ENCODE results near the gene MTTP. TPM values are rescaled to one million over a fixed set of nuclear protein-coding genes. Genes with fewer than 3 reads are reported as not detected.

The MTTP gene
- total and polyA plus RNA-seq, 12 donors, result 0.23 to 5.9 (median 3.0) TPM

DNA sequence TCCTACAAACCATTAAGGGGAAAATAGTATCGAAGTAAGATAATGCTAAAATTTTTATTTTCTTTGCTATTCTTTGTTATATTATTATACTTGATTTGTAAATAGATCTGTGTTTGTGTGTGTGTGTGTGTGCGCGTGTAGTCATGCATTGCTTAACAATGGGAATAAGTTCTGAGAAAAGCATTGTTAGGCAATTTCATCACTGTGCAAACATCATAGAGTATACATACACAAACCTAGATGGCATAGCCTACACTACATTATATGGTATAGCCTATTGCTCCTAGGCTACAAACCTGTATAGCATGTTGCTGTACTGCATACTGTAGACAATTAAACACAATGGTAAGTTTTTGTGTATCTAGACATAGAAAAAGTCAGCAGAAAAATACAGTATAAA lies 17.1 kb downstream of the MTTP start:
- no peak for ATAC-seq
- TF ChIP-seq, protein P1, sequence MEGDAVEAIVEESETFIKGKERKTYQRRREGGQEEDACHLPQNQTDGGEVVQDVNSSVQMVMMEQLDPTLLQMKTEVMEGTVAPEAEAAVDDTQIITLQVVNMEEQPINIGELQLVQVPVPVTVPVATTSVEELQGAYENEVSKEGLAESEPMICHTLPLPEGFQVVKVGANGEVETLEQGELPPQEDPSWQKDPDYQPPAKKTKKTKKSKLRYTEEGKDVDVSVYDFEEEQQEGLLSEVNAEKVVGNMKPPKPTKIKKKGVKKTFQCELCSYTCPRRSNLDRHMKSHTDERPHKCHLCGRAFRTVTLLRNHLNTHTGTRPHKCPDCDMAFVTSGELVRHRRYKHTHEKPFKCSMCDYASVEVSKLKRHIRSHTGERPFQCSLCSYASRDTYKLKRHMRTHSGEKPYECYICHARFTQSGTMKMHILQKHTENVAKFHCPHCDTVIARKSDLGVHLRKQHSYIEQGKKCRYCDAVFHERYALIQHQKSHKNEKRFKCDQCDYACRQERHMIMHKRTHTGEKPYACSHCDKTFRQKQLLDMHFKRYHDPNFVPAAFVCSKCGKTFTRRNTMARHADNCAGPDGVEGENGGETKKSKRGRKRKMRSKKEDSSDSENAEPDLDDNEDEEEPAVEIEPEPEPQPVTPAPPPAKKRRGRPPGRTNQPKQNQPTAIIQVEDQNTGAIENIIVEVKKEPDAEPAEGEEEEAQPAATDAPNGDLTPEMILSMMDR (IDR thresholded peaks at IDR 0.05), result no peak
- Histone ChIP-seq H3K4me1 (peaks cover 0 to 12% (median 0%) of the 10 kb centered on the region in 9 donors), H3K9me3 (no peaks in the 10 kb centered on the region), H3K36me3 (no peaks in the 10 kb centered on the region), H3K27ac (no peak overlapping the region), H3K4me3 (no peak overlapping the region), H3K27me3 (no peaks in the 10 kb centered on the region)
- WGBS, 2 donors, result 88 to 92% methylated on average over 3 of the region's 3 CpGs
- DNase-seq, result no peak
- intact Hi-C loops (cut with DNase I), result no loop called here

DNA sequence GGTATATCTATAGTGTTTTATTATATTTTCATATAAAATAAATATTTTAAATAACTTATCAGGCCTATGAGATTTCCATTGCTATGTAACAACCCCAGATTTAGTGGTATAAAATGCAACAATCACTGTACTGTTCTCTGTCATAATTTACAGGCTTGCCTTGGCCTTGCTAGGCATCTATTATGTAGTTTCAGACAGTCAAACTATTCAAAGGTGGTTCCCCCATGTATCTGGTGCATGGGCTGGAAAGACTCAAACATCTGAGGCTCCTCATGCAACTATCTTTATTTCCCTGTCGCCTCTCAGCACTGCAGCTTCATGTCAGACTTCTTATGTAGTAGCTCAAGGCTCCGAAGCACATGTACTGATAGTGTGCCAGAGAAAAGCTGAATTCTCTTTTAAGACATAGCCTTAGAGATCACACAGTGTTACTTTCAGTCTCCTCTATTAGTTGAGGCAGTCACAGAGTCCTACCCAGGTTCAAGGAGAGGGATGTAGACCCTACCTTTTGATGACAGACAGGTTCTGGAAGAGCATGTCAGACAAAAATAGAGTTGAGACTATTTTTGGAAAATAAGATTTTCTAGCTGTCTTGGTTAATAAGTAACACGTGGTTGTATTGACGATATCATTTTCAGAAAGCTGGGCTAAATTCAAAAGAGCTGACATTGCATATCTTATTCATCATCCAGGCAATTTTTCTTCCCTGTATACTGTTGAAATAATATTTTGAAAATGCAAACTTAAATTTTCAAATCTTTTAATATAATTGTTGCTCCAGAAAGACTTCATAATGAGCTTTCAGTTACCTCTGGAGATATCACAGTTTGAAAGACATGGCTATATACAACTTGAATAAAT lies 19.4 kb downstream of the MTTP start:
- TF ChIP-seq, protein P1 (IDR thresholded peaks at IDR 0.05), result no peak
- Histone ChIP-seq H3K4me1 (no peaks in the 10 kb centered on the region), H3K27me3 (no peaks in the 10 kb centered on the region), H3K36me3 (no peaks in the 10 kb centered on the region), H3K9me3 (no peaks in the 10 kb centered on the region), H3K27ac (no peak overlapping the region), H3K4me3 (no peak overlapping the region)
- intact Hi-C loops (cut with DNase I), result no loop called here
- no peak for ATAC-seq
- WGBS, 2 donors, result 62 to 66% methylated on average over 4 of the region's 4 CpGs
- no peak for DNase-seq

DNA sequence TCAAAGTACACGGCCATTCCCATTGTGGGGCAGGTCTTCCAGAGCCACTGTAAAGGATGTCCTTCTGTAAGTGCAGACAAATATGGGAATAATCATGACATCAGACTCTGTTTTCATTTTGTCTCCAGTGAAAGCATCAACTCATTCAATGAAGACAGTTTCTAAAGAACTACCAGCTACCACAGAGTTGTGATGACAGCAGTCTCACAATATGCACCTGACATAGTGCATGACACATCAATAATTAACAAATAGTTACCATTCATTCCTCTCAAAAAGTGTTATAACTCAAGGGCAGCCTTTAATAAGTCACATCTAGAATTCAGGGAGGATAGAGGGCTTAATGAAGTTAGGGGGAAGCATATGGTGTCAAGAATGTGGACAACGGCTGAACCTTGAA lies 20.2 kb downstream of the MTTP start:
- no peaks in the 10 kb centered on the region for H3K4me1 ChIP-seq
- H3K27me3 ChIP-seq, result no peaks in the 10 kb centered on the region
- TF ChIP-seq, protein P1 (IDR thresholded peaks at IDR 0.05), result no peak
- intact Hi-C loops (cut with DNase I), result no loop called here
- no peaks in the 10 kb centered on the region for H3K9me3 ChIP-seq
- no peaks in the 10 kb centered on the region for H3K36me3 ChIP-seq
- DNase-seq (no peak), ATAC-seq (no peak)
- H3K27ac ChIP-seq, result no peak overlapping the region
- H3K4me3 ChIP-seq, result no peak overlapping the region
- 87 to 89% methylated on average over 2 of the region's 2 CpGs for WGBS, 2 donors

DNA sequence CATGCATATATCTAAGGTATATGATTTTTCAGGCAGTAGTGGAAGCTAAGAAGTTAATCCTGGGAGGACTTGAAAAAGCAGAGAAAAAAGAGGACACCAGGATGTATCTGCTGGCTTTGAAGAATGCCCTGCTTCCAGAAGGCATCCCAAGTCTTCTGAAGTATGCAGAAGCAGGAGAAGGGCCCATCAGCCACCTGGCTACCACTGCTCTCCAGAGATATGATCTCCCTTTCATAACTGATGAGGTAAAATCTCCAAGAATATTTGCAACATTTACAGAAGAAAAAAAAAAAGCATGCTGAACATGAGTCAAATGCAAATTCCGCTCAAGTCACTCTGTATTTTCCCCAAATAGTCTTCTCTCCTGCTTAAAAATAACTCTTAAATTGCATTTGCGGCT lies 32.1 kb downstream of the MTTP start:
- H3K27me3 ChIP-seq, result no peaks in the 10 kb centered on the region
- H3K4me3 ChIP-seq, result no peak overlapping the region
- no peak overlapping the region for H3K27ac ChIP-seq
- ATAC-seq (no peak), DNase-seq (no peak)
- intact Hi-C loops (cut with DNase I), result no loop called here
- TF ChIP-seq, protein P1 (IDR thresholded peaks at IDR 0.05), result no peak
- WGBS, 2 donors, result 79 to 92% methylated on average over 2 of the region's 2 CpGs
- no peaks in the 10 kb centered on the region for H3K4me1 ChIP-seq
- no peaks in the 10 kb centered on the region for H3K9me3 ChIP-seq
- H3K36me3 ChIP-seq, result no peaks in the 10 kb centered on the region
